SJSA1 (cell line): ENCODE measurements around the gene LMAN2. TPM values are rescaled to one million over a fixed set of nuclear protein-coding genes. Genes with fewer than 3 reads are reported as not detected.
"Not testable (repeated sequence)": the region's sequence is repeated elsewhere in the genome, so short reads cannot be mapped to it uniquely, and the experiment has no call there.

Experiments used
- DNase-seq, 2 experiments: peaks; one replicate each; pipeline ENCODE4 v3.0.0-alpha.2; 2015 to 2020; ENCODE audit warnings: low spot score in 2 of 2, low read depth in 1 of 2
- H3K27ac ChIP-seq: fragments of 250-450 bp; sonication (Bioruptor Pico); 2 replicates; pipeline ENCODE4 v1.5.1; 2020; ENCODE audit warnings: mild to moderate bottlenecking, moderate library complexity
- H3K27me3 ChIP-seq: fragments of 250-450 bp; sonication (Bioruptor Pico); replicated peaks from 2 replicates; pipeline ENCODE4 v1.5.1; 2020; ENCODE audit warnings: mild to moderate bottlenecking, moderate library complexity
- H3K36me3 ChIP-seq: fragments of 250-450 bp; sonication (Bioruptor Pico); 2 replicates; pipeline ENCODE4 v1.5.1; 2020; ENCODE audit warnings: mild to moderate bottlenecking
- H3K4me1 ChIP-seq: fragments of 250-450 bp; sonication (Bioruptor Pico); replicated peaks from 2 replicates; pipeline ENCODE4 v1.6.1; 2021; ENCODE audit warnings: mild to moderate bottlenecking
- H3K4me3 ChIP-seq: fragments of 250-450 bp; sonication (Bioruptor Pico); 2 replicates; pipeline ENCODE4 v1.5.1; 2020; ENCODE audit warnings: mild to moderate bottlenecking
- H3K9me3 ChIP-seq: fragments of 250-450 bp; sonication (Bioruptor Pico); replicated peaks from 2 replicates; pipeline ENCODE4 v1.5.1; 2020; ENCODE audit warnings: mild to moderate bottlenecking
- total RNA-seq: library from RNA; depleted of rRNA; stranded (reverse); fragments of >200 nt; shearing (Covaris generic); gene quantifications from 2 replicates; pipeline ENCODE4 v1.2.3, GENCODE V29; 2014

LMAN2 gene
- total RNA-seq, 1 experiment from 2014 or later: 397 TPM

DNA sequence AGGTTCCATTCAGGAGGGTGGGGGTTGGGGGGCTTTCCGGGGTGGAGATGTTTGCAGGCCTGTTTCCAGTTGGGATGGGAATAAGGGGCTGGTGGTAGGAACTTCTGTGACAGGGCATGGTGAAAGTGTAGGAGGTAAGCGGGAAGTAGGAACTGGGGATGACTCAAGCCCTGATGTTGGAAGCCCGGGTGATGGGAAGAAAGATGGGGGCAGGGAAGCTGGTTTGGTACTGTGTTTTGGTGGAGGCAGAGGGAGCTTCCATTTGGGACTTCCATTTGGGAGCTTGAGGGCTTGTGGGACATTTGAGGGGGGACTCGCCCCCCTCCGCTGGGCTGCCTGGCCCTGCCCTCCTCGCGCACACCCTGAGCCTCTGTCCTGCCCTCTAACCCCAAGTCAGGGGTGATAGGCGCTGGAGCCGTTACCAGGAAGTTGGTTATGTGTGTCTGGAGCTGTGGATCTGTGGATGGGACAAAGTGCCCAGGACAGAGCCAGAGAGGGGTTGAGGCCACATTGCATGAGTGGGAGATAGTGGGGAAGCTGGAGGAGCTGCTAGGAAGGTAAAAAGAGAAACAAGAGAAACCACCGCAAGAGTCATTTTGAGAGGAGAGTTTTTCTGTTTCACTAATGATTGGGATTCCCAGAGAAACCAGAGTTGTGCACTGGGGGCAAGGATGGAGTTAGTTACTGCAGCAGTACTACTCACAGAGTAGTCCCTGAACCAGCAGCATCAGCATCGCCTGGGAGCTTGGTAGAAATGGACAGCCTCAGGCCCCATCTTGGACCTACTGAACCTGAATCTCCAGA is 12.9 kb upstream of the LMAN2 start:
- no peak overlapping the region for H3K27ac ChIP-seq
- DNase-seq: no peak
- H3K27me3 ChIP-seq: peaks cover 18% of the 10 kb centered on the region
- no peaks in the 10 kb centered on the region for H3K36me3 ChIP-seq
- peaks cover 6% of the 10 kb centered on the region for H3K4me1 ChIP-seq
- H3K4me3 ChIP-seq: no peak overlapping the region
- 0 out of 2 replicates have a peak, but pooled peaks cover 3% of the 10 kb centered on the region for H3K9me3 ChIP-seq

DNA sequence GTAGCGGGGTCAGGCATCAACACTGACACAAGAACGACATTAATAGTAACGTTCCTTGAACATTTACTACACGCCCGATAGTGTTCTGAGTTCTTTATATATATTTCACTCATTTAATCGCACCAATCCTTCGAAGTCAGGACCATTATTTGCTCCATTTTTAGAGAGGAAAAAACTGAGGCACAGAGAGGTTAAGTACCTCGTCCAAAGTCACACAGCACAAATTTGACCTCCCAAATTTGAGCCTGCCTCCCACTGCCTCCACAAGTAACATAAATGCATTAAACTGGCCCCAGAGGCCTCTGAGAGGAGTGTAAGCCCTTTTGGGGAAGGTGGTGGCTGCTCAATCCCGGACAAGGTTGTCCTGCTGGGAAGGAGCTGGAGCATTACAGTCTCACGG is 12.1 kb upstream of the LMAN2 start:
- H3K4me3 ChIP-seq: no peak overlapping the region
- peaks cover 18% of the 10 kb centered on the region for H3K27me3 ChIP-seq
- peaks cover 6% of the 10 kb centered on the region for H3K4me1 ChIP-seq

DNA sequence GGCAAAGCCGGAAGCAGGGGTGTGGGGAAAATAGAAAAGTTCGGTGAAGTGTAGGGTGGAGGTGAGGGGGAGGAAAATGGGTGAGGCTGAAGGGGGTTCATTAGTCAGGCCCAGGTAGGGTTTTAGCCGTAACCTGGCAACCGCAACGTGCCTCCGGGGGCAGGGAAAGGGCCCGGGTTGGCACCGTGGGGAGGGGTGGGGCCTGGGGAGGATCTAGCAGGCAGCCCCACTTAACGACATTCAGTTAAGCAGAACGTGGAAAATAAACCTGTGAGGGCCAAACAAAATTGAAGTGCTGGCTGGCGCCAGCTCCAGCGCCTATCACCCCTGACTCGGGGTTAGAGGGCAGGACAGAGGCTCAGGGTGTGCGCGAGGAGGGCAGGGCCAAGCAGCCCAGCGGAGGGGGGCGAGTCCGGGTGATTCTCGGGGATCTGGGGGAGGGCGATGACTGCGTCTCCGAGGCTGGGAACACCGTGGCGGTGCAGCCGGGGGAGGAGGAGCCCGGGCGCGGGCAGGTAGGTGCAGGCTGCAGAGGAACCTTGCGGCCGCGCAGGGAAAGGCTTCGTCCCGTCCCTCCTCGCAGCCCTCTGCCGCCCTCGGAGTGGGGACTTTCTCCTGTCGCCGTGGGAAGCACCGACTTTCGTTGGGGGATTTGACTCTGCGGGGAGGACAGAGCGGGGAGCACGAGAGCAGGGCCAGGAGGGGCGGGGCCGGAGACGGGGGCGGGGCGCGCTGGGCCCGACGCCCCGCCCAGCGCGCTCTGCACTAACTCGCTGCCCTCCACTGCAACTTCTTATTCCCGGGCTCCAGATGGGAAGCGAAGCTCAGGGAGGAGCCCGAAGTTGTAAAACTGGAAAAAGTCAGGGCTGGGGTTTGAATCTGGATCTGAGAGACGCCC is 11.4 kb upstream of the LMAN2 start:
- no peak overlapping the region for H3K27ac ChIP-seq
- no peaks in the 10 kb centered on the region for H3K36me3 ChIP-seq
- peaks cover 11% of the 10 kb centered on the region for H3K4me1 ChIP-seq
- no peak for DNase-seq
- peaks cover 14% of the 10 kb centered on the region for H3K27me3 ChIP-seq
- H3K9me3 ChIP-seq: no peaks in the 10 kb centered on the region
- no peak overlapping the region for H3K4me3 ChIP-seq

More for the DNA sequence above, 12.1 kb upstream of the LMAN2 start:
- H3K36me3 ChIP-seq: no peaks in the 10 kb centered on the region
- H3K27ac ChIP-seq: no peak overlapping the region
- 0 out of 2 replicates have a peak, but pooled peaks cover 3% of the 10 kb centered on the region for H3K9me3 ChIP-seq
- DNase-seq: no peak

DNA sequence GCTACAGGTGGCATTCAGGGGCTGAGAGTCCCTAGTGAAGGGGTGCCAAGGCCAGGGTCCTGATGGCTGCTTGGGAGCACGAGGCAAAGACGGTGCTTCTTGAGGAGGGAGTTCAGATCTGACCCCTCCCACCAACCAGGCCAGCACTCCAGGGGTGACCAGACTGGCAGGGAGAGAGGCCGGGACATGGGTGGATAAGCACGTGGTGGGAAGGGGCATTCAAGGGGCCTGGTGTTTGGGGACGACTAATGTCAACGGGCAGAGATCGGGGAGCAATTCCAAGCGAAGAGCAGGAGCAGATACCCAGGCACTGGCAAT is 10.8 kb upstream of the LMAN2 start:
- no peak overlapping the region for H3K4me3 ChIP-seq
- H3K4me1 ChIP-seq: peaks cover 15% of the 10 kb centered on the region
- no peak overlapping the region for H3K27ac ChIP-seq
- no peaks in the 10 kb centered on the region for H3K36me3 ChIP-seq
- H3K27me3 ChIP-seq: peaks cover 12% of the 10 kb centered on the region
- H3K9me3 ChIP-seq: no peaks in the 10 kb centered on the region
- no peak for DNase-seq

DNA sequence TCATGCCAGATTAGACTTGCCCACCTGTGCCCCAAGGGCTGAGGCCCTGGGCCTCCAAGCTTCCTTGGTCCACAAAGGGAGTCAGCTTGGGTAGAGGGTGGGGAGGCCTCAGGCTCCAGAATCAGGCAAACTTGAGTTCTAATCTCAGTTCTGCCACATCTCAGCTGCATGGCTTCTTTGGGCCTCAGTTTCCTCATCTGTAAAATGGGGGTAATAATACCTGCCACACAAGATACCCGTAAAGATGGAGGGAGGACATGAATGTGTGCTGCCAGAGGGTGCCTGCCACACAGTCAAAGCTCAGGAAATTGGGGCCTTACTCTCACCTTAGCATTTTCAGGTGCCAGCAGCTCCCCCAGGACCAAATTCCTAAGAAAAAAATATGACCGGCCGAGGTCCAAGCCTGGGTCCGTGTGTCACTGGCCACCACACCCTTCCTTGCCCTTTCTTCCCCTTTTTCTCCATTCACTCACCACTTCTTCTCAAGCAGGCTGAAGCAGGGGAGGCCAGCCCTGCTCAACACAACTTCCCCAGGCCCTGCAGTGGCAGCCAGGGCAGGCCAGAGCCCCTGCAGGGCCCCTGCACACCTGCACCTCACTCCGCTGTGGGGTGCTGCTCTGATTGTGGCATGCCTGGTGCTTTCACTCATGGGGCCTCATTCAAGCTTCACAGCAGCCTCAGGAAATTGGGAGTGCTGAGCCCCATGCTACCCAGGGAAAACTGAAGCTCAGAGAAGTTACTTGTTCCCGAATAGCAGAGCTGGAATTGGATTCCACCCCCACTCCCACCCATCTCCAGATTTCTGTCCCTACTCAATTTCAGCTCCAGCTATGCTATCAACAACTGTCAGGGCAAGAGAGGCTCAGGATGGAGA is 10.2 kb upstream of the LMAN2 start:
- H3K36me3 ChIP-seq: no peaks in the 10 kb centered on the region
- H3K9me3 ChIP-seq: no peaks in the 10 kb centered on the region

DNA sequence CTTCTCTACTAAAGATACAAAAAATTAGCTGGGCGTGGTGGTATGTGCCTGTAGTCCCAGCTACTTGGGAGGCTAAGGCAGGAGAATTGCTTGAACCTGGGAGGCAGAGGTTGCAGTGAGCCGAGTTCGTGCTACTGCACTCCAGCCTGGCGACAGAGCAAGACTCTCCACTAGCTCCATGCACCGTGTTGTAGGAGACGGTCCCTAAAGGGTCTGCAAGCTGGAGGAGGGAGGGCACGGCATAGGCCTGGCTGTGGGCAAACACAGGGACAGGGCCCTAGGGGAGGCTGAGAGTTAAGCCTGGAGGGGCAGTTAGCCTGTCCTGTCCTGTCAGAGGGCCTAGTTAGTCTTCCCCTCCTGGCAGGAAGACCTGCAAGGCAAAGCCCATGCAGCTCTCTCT is 9.3 kb upstream of the LMAN2 start:
- H3K9me3 ChIP-seq, DNase-seq, H3K27ac ChIP-seq, H3K4me3 ChIP-seq, H3K36me3 ChIP-seq: not testable (repeated sequence)
- H3K4me1 ChIP-seq: peaks cover 15% of the 10 kb centered on the region
- peaks cover 12% of the 10 kb centered on the region; the same call in 1 of the 2 replicates for H3K27me3 ChIP-seq

More for the DNA sequence above, 10.2 kb upstream of the LMAN2 start:
- peaks cover 12% of the 10 kb centered on the region; the same call in 1 of the 2 replicates for H3K27me3 ChIP-seq
- H3K4me3 ChIP-seq: no peak overlapping the region
- peaks cover 15% of the 10 kb centered on the region for H3K4me1 ChIP-seq
- no peak overlapping the region for H3K27ac ChIP-seq
- no peak for DNase-seq

DNA sequence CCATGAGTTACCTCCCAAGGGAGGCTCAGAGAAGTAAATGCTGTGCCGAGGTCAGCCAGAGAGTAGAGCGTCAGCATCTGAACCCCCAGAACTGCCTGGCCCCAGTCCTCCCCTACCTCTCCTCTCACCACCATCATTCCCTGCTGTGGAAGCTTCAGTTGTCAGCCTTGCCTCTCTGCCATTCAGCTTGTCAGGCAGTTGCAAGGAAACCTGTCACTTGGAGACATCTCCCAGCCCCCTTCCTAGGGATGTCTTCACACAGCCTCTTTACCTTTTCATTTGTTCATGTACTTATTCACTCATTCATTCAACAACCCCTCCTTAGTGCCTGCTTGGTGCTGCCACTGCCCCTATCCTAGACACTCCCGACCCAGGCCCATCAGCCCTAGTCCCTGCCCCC is 8.4 kb upstream of the LMAN2 start:
- DNase-seq: no peak
- peaks cover 15% of the 10 kb centered on the region for H3K4me1 ChIP-seq
- no peak overlapping the region for H3K27ac ChIP-seq
- H3K36me3 ChIP-seq: no peaks in the 10 kb centered on the region
- H3K9me3 ChIP-seq: no peaks in the 10 kb centered on the region
- H3K27me3 ChIP-seq: peaks cover 12% of the 10 kb centered on the region; the same call in 1 of the 2 replicates
- H3K4me3 ChIP-seq: no peak overlapping the region

DNA sequence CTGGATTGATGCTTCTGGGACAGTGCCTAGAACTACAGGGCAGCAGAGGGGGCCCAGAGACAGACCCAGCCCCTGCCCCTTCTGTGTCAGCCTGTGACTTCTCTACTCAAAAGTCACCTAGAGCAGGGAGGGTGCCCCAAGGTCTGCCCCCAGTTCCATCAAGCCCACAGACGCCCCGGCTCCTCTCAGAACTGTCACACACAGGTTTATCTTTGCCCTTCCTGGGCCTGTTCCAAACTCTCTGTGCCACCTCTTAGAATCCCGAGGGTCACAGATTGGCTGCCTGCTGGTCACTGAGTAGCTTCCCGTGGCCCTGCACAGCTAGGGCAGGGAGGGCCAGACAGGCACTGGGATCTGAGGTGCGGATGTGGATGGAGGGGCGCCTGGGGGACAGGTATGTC is 8.0 kb upstream of the LMAN2 start:
- H3K4me1 ChIP-seq: peaks cover 15% of the 10 kb centered on the region
- no peaks in the 10 kb centered on the region for H3K36me3 ChIP-seq
- H3K9me3 ChIP-seq: no peaks in the 10 kb centered on the region
- H3K27me3 ChIP-seq: peaks cover 12% of the 10 kb centered on the region; the same call in 1 of the 2 replicates
- H3K27ac ChIP-seq: no peak overlapping the region
- H3K4me3 ChIP-seq: no peak overlapping the region
- DNase-seq: no peak

DNA sequence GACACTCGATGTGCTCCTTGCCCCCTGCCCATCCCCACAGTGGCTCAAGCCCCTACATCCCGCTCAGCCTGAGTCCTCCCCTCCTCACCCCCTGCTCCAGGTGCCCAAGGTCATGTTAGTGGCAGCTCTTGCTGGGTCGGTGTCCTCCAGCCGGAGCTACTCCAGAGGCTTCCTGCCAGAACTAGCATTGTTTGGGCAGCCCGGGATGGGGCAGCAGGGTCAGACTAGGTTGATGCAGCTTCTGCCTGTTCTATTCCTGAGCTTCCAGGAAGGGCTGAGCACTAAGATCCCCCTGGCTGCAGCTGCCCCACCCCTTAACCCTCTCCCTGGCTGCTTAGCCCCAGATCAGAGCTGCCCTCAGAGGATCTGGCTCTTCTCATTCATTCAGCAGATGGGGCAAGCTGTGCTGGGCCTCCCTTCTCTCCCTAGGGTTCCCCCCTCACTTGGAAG is 6.9 kb upstream of the LMAN2 start:
- H3K27me3 ChIP-seq: peaks cover 8% of the 10 kb centered on the region; the same call in 1 of the 2 replicates
- H3K4me3 ChIP-seq: no peak overlapping the region
- no peaks in the 10 kb centered on the region for H3K36me3 ChIP-seq
- H3K4me1 ChIP-seq: peaks cover 15% of the 10 kb centered on the region
- no peak for DNase-seq
- H3K27ac ChIP-seq: no peak overlapping the region
- H3K9me3 ChIP-seq: no peaks in the 10 kb centered on the region

DNA sequence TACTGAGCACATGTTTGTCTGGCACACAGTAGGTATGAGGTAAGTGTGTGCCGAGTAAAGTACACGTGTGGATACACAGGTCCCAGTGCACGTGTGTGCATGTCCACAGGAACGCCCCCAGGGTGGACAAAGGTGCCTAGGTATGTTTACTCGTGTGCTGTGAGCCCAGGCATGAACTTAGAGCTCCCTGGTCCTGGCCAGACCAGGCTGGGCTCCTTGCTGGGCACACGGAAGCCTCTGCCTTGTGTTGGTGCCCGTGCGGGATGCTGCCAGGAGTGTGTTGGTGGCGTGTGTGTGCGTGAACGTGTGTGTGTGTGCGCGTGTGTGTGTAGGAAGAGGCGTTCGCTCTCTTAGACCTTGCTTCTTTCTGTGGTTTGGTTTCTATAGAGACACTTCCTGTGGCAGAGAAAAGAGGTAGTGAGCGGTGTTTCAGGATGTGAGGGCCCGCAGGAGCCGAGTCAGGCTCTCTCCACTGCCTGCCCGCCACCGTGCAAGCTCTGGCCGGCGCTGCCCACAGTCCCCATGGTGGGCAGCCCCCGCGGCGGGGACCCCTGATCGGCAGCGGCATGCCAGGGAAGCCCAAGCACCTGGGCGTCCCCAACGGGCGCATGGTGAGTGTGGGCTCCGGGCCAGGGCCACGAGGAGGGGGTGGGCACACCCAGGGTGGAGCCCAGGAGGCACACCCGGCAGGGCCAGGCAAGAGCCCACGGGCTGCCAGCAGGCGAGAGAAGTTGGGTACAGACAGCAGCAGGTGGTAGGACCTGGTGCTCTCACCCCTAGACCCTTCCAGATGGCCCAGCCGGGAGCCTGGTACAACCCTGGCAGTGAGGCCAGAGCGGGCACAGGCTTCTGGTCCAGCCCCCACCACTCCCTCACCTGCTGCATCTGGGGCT is 6.2 kb upstream of the LMAN2 start, which contains the start of gene RGS14:
Gene RGS14 (plus strand): TSS at position 466 of the 893 bp plus-strand sequence. CDS start 101 bp downstream, at position 567.
- no peaks in the 10 kb centered on the region for H3K36me3 ChIP-seq
- no peak within 1 kb of the TSS for H3K27ac ChIP-seq
- H3K9me3 ChIP-seq: no peaks in the 10 kb centered on the region
- H3K4me3 ChIP-seq: peak within 1 kb of the TSS; percentile 13; the same call in 1 of the 2 replicates
- no peak for DNase-seq
- 0 out of 2 replicates have a peak, but pooled peaks cover 3% of the 10 kb centered on the region for H3K27me3 ChIP-seq
- H3K4me1 ChIP-seq: peaks cover 9% of the 10 kb centered on the region

DNA sequence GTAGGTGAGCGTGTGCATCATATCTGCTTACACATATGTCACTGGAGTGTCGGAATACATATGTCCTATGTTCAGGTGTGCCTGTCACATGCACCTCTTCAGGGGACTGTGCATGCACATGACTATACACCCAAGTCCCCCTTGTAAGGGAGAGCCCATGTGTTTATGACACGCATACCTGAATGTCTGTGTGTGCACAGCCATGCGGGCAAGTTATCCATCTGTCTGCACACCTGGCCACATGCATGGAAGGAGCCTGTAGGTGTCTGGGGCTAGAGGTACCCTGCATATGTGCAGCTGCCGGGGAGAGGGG is 5.6 kb upstream of the LMAN2 start:
- Histone ChIP-seq H3K27me3 (0 out of 2 replicates have a peak, but pooled peaks cover 3% of the 10 kb centered on the region), H3K9me3 (no peaks in the 10 kb centered on the region), H3K4me3 (no peak overlapping the region), H3K27ac (no peak overlapping the region), H3K4me1 (peaks cover 11% of the 10 kb centered on the region), H3K36me3 (no peaks in the 10 kb centered on the region)
- DNase-seq: no peak

DNA sequence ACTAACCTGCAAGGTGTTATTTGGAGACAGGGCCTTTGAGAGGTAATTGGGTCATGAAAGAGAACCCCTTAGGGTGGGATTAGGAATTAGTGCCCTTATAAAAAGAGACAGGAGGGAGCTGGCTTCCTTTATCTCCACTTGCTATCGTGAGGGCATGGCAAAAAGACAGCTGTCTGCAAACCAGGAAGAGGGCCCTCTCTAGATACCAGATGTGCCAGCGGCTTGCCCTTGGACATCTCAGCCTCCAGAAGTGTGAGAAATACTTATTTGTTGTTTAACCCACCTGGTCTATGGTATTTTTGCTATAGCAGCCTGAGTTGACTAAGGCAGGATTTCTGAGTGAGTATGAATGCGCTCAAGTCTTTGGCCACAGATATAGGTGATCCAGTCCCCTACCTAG is 5.3 kb upstream of the LMAN2 start:
- H3K27me3 ChIP-seq: 0 out of 2 replicates have a peak, but pooled peaks cover 3% of the 10 kb centered on the region
- DNase-seq: no peak
- H3K9me3 ChIP-seq: no peaks in the 10 kb centered on the region
- no peak overlapping the region for H3K27ac ChIP-seq
- H3K4me3 ChIP-seq: no peak overlapping the region
- H3K4me1 ChIP-seq: peaks cover 13% of the 10 kb centered on the region
- no peaks in the 10 kb centered on the region for H3K36me3 ChIP-seq
